Activated T-cell treated with anti-CD3 and anti-CD28 coated beads, Interleukin-2, amount 50 U/mL, for 72 hours (primary cell): Measurements from ENCODE around the gene KANK2. TPM values are rescaled to one million over a fixed set of nuclear protein-coding genes. Genes with fewer than 3 reads are reported as not detected.
"Not testable (repeated sequence)": the region's sequence is repeated elsewhere in the genome, so short reads cannot be mapped to it uniquely, and the experiment has no call there.

Source experiments
- ATAC-seq, 2 donors: fragments of 150-1000 bp; cut with Tn5 transposase; replicated peaks in 1 of 2; 2 replicates each; pipeline ENCODE4 v1.10.0; 2021; ENCODE audit warnings: moderate library complexity in 2 of 2, mild to moderate bottlenecking in 1 of 2
- DNase-seq, 2 donors: peaks; one replicate each; pipeline ENCODE4 v3.0.0; 2021 to 2022; ENCODE audit warnings: mixed read lengths in 1 of 2
- H3K27ac Mint-ChIP-seq: one replicate; pipeline ENCODE4 v1.8.0; 2022; ENCODE audit warnings: mild to moderate bottlenecking, moderate library complexity, mixed read lengths
- H3K27me3 Mint-ChIP-seq: one replicate; pipeline ENCODE4 v1.8.0; 2022; ENCODE audit warnings: low read depth, mixed read lengths
- H3K36me3 Mint-ChIP-seq, 2 donors: one replicate each; pipeline ENCODE4 v1.8.0; 2022; ENCODE audit warnings: mixed read lengths in 2 of 2, mild to moderate bottlenecking in 1 of 2; ENCODE audit not compliant: insufficient read depth in 2 of 2
- H3K4me1 Mint-ChIP-seq: one replicate; pipeline ENCODE4 v1.8.0; 2022; ENCODE audit warnings: low read depth, mixed read lengths
- H3K4me3 Mint-ChIP-seq, 2 donors: one replicate each; pipeline ENCODE4 v1.8.0; 2022; ENCODE audit warnings: mild to moderate bottlenecking in 2 of 2, mixed read lengths in 2 of 2, moderate library complexity in 2 of 2
- H3K9me3 Mint-ChIP-seq, 2 donors: one replicate each; pipeline ENCODE4 v1.8.0; 2022; ENCODE audit warnings: mixed read lengths in 2 of 2
- total RNA-seq, 2 donors: library from RNA; stranded (reverse); gene quantifications; one replicate each; pipeline ENCODE4 v1.2.3, GENCODE V29; 2022

Gene KANK2
- total RNA-seq, 2 donors from 2014 or later: 0.96 to 1.1 TPM

DNA sequence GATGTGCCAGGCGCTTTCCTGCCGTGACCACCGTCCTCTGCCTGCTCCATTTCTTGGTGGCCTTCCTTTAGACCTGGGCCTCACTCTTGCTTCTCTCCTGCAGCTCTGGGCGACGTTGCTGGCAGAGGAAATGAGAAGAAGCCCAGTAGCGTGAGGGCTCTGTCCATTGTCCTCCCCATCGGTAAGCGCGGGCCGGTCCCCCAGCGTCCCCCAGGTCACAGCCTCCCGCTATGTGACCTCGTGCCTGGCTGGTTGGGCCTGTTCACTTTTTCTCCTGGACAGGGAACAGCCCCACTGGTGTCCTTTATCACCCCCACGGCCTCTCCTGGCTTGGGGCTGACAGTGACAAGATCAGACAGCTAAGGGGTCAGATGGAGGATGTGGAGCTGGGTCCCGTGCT lies 69.4 kb downstream of the KANK2 start:
- Mint-ChIP-seq H3K4me3 (no peak overlapping the region), H3K27me3 (no peaks in the 10 kb centered on the region), H3K27ac (no peak overlapping the region), H3K4me1 (no peaks in the 10 kb centered on the region), H3K9me3 (no peaks in the 10 kb centered on the region), H3K36me3 (peaks cover 5 to 19% of the 10 kb centered on the region in 2 donors)
- ATAC-seq (no peak), DNase-seq (no peak)

DNA sequence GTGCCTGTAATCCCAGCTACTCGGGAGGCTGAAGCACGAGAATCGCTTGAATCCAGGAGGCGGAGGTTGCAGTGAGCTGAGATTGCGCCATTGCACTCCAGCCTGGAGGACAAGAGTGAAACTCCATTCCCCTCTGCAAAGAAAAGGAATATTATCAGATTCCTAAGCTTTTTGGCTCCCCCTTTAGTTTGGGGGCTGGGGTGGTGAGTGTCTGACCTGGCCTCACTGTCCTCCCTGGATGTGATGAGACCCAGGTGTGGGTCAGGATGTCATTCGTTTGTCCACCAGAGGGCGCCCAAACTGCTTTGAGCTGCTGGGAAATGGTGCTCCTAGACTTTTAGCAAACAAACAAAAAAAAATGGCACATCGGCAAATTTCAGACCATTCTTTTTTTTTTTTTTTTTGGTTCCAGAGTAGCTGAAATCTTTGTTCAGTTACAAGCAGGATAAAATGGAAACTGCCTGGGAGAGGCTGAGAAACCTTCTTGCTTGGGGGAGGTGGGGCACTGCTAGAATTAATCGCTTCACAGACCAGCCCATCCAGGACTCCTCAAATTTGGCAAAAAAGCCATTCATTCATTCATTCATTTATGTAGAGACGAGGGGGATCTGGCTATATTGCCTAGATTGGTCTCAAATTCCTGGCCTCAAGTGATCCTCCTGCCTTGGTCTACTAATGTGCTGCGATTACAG lies 71.2 kb downstream of the KANK2 start:
- peaks cover 6 to 16% of the 10 kb centered on the region in 2 donors for H3K36me3 Mint-ChIP-seq

DNA sequence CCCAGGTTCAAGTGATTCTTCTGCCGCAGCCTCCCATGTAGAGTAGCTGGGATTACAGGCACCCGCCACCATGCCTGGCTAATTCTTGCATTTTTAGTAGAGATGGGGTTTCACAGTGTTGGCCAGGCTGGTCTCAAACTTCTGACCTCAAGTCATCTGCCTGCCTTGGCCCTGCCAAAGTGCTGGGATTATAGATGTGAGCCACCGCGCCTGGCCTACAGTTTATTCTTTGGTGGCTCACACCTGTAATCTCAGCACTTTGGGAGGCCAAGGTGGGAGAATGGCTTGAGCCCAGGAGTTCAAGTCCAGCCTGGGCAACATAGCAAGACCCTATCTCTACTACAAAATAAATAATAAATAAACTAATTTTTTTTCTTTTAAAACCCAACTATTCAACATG lies 73.2 kb downstream of the KANK2 start:
- H3K27ac Mint-ChIP-seq, H3K9me3 Mint-ChIP-seq, H3K4me3 Mint-ChIP-seq, H3K27me3 Mint-ChIP-seq, DNase-seq, H3K4me1 Mint-ChIP-seq, ATAC-seq: not testable (repeated sequence)
- H3K36me3 Mint-ChIP-seq: peaks cover 12 to 20% of the 10 kb centered on the region in 2 donors

More for the DNA sequence above, 71.2 kb downstream of the KANK2 start:
- H3K27ac Mint-ChIP-seq: no peak overlapping the region
- H3K9me3 Mint-ChIP-seq: no peaks in the 10 kb centered on the region
- no peaks in the 10 kb centered on the region for H3K27me3 Mint-ChIP-seq
- no peaks in the 10 kb centered on the region for H3K4me1 Mint-ChIP-seq
- no peak overlapping the region for H3K4me3 Mint-ChIP-seq
- DNase-seq (peak; percentile 79 to 81), ATAC-seq (peak; percentile 80 to 83)

DNA sequence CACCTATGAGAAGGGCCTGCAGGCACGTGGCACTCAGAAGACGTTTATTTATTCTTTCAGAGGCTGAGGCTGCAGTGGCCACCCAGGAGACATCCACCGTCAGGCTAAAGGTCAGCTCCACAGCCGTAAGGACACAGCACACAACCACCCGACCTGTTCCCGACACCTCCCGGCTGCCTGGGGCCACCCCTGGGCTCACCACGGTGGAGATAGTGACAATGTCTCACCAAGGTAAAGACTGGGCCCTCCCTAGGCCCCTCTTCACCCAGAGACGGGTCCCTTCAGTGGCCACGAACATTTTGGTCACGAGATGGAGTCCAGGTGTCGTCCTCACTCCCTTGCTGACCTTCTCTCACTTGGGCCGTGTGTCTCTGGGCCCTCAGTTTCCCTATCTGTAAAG lies 74.2 kb downstream of the KANK2 start:
- Mint-ChIP-seq H3K9me3 (no peaks in the 10 kb centered on the region), H3K27ac (no peak overlapping the region), H3K27me3 (no peaks in the 10 kb centered on the region), H3K4me1 (no peaks in the 10 kb centered on the region), H3K4me3 (no peak overlapping the region), H3K36me3 (peaks cover 16 to 25% of the 10 kb centered on the region in 2 donors)
- DNase-seq: no peak
- no peak for ATAC-seq

DNA sequence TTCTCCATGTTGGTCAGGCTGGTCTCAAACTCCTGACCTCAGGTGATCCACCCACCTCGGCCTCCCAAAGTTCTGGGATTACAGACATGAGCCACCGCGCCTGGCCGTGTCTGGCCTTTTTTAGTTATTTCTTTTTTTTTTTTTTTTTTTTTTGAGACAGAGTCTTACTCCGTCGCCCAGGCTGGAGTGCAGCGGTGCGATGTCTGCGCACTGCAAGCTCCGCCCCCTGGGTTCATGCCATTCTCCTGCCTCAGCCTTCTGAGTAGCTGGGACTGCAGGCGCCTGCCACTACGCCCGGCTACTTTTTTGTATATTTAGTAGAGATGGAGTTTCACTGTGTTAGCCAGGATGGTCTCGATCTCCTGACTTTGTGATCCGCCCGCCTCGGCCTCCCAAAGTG lies 75.4 kb downstream of the KANK2 start:
- not testable (repeated sequence) for H3K27me3 Mint-ChIP-seq
- H3K36me3 Mint-ChIP-seq: peaks cover 17 to 31% of the 10 kb centered on the region in 2 donors

DNA sequence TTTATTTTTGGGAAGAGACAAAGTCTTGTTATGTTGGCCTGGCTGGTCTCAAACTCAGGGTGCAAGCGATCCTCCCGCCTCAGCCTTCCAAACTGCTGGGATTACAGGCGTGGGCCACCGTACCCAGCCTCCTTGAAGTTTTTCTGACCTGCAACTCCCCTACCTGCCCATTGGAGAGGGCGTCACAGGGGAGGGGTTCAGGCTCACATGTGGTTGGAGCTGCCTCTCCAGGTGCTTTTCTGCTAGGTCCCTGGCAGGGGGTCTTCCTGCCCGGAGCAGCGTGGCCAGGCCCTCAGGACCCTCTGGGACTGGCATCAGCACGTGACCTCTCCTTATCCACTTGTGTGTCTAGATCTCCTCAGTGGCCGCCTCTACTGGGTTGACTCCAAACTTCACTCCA lies 80.8 kb downstream of the KANK2 start:
- H3K4me3 Mint-ChIP-seq: no peak overlapping the region
- H3K27ac Mint-ChIP-seq: no peak overlapping the region
- no peak for DNase-seq
- no peaks in the 10 kb centered on the region for H3K4me1 Mint-ChIP-seq
- H3K27me3 Mint-ChIP-seq: no peaks in the 10 kb centered on the region
- ATAC-seq: no peak
- H3K9me3 Mint-ChIP-seq: no peaks in the 10 kb centered on the region
- peaks cover 21 to 45% of the 10 kb centered on the region in 2 donors for H3K36me3 Mint-ChIP-seq

More for the DNA sequence above, 75.4 kb downstream of the KANK2 start:
- ATAC-seq, DNase-seq, H3K4me1 Mint-ChIP-seq, H3K27ac Mint-ChIP-seq, H3K9me3 Mint-ChIP-seq, H3K4me3 Mint-ChIP-seq: not testable (repeated sequence)

DNA sequence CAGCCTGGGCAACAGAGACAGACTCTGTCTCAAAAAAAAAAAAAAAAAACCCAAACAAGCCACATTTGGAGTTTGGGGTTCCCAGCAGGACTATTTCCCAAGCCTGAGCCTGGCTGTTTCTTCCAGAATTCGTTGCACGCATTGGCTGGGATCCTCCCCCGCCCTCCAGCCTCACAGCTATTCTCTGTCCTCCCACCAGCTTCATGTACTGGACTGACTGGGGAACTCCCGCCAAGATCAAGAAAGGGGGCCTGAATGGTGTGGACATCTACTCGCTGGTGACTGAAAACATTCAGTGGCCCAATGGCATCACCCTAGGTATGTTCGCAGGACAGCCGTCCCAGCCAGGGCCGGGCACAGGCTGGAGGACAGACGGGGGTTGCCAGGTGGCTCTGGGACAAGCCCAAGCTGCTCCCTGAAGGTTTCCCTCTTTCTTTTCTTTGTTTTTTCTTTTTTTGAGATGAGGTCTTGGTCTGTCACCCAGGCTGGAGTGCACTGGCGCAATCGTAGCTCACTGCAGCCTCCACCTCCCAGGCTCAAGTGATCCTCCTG lies 81.4 kb downstream of the KANK2 start:
- Mint-ChIP-seq H3K4me1 (no peaks in the 10 kb centered on the region), H3K36me3 (peaks cover 22 to 49% of the 10 kb centered on the region in 2 donors), H3K4me3 (no peak overlapping the region), H3K27me3 (no peaks in the 10 kb centered on the region), H3K9me3 (no peaks in the 10 kb centered on the region), H3K27ac (no peak overlapping the region)
- ATAC-seq: no peak
- no peak for DNase-seq

DNA sequence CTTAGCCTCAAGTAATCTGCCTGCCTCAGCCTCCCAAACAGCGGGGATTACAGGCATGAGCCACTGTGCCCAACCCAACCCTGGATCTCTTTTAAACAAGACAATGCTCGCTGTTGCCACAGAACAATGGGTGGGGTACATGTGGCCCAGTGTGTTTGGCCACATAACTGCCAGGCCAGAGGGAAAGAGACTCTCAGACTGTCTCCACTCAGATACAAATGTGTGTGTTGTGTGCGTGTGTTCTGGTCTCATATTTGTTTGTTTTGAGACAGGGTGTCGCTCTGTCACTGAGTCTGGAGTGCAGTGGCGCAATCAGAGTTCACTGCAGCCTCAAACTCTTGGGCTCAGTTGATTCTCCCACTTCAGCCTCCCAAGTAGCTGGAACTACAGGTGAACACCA lies 82.3 kb downstream of the KANK2 start:
- no peak for ATAC-seq
- DNase-seq: no peak
- peaks cover 16 to 43% of the 10 kb centered on the region in 2 donors for H3K36me3 Mint-ChIP-seq
- H3K9me3 Mint-ChIP-seq: no peaks in the 10 kb centered on the region
- no peak overlapping the region for H3K27ac Mint-ChIP-seq
- no peak overlapping the region for H3K4me3 Mint-ChIP-seq
- no peaks in the 10 kb centered on the region for H3K27me3 Mint-ChIP-seq
- no peaks in the 10 kb centered on the region for H3K4me1 Mint-ChIP-seq

Other genes starting within 250 kb of the KANK2 start
- gene SMARCA4, start 236.5 kb downstream of the KANK2 start, total RNA-seq: 10 to 100 TPM; 80.5 to 83.2 TPM
- gene LDLR, start 108.1 kb downstream of the KANK2 start, total RNA-seq: 10 to 100 TPM; 23.3 to 31.0 TPM
- gene SPC24, start 41.8 kb downstream of the KANK2 start, total RNA-seq: 10 to 100 TPM; 43.6 to 46.8 TPM
- not detected for gene ANGPTL8, start 42.1 kb upstream of the KANK2 start, total RNA-seq
- 1 to 10 TPM; 8.4 to 9.1 TPM for gene DOCK6, start 65.0 kb upstream of the KANK2 start, total RNA-seq
- gene TSPAN16, start 98.6 kb upstream of the KANK2 start, total RNA-seq: not detected
- gene RAB3D, start 142.1 kb upstream of the KANK2 start, total RNA-seq: 10 to 100 TPM; 13.3 to 16.8 TPM
- gene TMEM205, start 148.7 kb upstream of the KANK2 start, total RNA-seq: 10 to 100 TPM; 60.4 to 64.7 TPM
- 10 to 100 TPM; 27.9 to 30.7 TPM for gene CCDC159, start 149.0 kb upstream of the KANK2 start, total RNA-seq
- 1 to 10 TPM; 6.9 to 9.7 TPM for gene PLPPR2, start 157.9 kb upstream of the KANK2 start, total RNA-seq
- 1 to 10 TPM; 1.9 to 2.6 TPM for gene SWSAP1, start 177.1 kb upstream of the KANK2 start, total RNA-seq
- gene EPOR, start 186.8 kb upstream of the KANK2 start, total RNA-seq: 10 to 100 TPM in 1 of 2 donors, 1 to 10 TPM in 1; 9.6 to 11.1 TPM
- gene RGL3, start 221.8 kb upstream of the KANK2 start, total RNA-seq: not detected
- gene ODAD3, start 237.6 kb upstream of the KANK2 start, total RNA-seq: under 1 TPM; 0.16 to 0.50 TPM
- gene PRKCSH, start 238.1 kb upstream of the KANK2 start, total RNA-seq: 100 to 1,000 TPM; 253 to 266 TPM